HG02763 (cell line): ENCODE data around the gene SRGAP3.

Source experiments
- ATAC-seq: cut with Tn5 transposase; IDR thresholded peaks from one replicate; pipeline ENCODE4 v1.9.1; 2021; ENCODE audit warnings: mild to moderate bottlenecking, moderate library complexity; ENCODE audit not compliant: unreplicated experiment

Gene SRGAP3

DNA sequence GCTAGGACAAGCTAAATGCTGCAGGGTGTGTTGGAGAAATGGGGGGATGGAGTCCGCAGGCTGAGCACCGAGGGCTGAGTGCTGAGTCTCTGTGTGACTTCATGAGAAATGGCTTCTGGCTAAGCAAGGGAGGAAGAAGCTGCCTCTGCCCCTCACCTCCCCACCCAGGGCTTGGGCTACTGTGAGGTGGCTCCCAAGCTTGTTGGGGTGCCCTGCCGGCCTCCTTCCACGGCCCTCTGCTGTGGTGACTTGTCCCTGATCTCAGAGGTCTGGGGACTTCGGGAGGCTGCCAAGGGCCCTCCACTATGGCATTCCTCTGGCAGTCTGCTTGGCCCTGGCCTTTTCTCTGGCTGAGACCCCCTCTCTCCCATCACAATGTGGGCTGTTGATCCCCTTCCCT is 256.1 kb downstream of the SRGAP3 start:
- ATAC-seq: no peak

DNA sequence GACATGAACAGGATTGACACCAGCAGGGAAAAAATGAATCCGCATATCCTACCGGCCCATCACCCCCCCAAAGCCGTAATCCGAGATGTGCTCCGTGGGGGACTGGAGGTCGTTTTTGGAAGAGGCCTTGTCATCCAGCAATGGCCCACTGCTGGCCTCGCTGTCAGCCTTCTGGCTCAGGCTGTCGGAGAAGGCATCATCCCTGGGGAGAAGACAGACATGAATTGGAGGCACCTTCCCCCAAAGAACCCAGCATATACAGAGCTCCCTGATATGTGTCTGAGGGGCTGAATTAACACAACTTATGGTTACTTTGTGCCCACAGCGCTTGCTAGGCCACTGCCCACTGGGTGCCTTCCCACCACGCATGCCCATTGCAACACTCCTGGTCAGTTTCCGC is 256.6 kb downstream of the SRGAP3 start:
- ATAC-seq: no peak

DNA sequence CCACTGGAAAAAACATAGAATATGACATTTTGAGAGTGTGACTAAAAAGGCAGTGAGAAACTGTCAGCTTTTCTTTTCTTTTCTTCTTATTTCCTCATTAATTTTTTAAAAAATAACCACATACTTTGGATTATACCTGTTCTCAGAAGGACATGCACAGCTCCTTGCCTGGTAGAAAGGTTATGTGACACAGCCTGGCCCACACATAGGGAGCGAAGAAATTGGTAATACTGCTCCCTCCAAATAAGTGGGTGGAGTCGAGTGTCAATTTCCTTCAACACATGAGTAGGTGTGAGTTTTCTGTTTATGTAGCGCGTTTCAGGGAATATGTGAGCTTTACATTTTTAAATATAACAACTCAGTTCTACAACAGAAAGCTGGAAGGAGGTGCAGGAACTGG is 257.2 kb downstream of the SRGAP3 start:
- ATAC-seq: no peak

DNA sequence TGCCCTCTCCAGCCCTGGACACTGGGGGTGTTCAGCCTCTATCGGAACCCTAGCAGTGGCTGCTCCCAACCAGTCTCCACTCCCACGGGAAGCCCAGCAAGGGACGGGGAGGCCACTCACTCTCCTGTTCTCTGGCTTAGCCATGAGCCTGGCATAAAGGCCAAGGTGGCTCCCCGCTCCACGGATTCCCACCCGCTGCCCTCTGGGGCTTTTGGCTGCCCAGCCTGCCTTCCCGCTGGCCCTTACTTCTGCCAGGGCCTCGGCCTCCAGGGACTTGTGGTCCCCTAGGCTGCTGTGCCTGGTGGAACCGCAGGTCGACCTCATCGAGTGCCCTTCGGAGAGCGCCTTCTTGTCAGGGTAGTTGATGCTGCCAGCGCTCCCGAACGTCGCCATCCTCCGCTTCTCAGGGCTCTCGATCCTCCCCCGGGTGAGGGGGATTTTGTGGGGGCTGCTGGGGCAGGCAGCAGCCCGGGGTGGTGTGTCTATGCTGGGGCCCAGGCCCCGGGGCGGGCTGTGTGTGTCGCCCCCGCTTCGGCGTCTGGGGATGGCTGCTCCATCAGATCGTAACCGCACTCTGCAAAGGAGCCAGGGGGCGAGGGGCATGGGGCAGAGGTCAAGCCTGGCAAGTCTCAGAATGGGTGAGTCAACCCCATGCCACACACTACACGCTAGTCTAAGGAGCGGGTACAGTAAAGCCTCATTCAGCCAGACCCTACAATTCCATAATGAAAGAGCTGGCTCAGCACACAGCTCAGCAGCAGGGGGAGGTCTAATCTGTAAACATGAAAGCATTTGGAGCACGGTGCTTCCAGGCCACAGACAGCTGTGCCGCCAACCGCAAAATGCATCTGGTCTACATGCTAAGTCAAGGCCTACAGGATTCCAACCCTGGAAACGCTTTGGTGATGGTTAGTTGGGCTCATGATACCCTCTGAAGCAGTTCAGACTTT is 258.9 kb downstream of the SRGAP3 start:
- ATAC-seq: no peak

DNA sequence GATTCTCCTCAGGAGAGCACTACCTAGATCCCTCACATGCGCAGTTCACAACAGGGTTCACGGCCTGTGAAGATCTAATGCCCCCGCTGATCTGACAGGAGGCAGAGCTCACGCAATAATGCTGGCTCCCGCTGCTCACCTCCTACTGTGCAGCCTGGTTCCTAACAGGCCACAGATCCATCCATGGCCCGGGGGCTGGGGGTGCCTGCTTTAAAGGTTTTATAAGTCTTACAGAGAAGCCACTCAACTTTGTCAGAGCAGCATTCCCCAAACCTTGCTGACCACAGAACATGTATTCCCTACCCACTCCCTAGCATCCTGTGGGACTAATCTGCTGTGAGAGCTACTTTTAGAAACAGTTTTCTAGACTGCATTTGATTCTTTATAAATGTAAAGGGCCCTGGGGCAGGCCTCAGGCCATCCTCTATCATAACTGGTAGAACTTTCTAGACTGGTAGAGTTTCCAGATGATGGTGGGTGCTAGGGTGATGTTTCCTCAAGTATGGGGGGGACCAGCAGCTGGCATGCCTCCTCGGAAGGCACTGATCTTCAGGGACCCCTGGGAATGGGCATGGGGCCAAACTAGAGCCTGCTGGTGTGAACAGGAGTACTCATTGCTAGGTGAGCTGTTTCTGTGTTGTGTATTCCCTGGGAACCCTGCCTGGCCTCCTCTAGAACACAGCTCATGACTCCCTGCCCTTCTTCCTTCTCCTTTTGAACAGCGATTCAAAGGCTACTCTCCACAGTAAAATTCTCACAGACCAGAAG is 260.5 kb downstream of the SRGAP3 start:
- ATAC-seq: no peak

DNA sequence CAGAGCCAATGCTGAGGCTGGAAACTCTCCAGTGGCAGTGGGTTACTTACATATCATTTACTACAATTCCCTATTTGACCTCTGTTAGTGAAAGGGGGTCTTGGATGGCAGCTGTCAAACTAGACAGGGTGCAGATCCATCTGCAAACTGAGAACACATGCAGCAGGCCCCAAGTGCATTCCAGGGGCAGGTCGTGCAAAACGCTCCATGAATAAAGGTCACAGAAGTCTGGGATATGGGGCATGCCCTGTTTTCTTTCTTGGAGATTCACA is 261.1 kb downstream of the SRGAP3 start:
- no peak for ATAC-seq

DNA sequence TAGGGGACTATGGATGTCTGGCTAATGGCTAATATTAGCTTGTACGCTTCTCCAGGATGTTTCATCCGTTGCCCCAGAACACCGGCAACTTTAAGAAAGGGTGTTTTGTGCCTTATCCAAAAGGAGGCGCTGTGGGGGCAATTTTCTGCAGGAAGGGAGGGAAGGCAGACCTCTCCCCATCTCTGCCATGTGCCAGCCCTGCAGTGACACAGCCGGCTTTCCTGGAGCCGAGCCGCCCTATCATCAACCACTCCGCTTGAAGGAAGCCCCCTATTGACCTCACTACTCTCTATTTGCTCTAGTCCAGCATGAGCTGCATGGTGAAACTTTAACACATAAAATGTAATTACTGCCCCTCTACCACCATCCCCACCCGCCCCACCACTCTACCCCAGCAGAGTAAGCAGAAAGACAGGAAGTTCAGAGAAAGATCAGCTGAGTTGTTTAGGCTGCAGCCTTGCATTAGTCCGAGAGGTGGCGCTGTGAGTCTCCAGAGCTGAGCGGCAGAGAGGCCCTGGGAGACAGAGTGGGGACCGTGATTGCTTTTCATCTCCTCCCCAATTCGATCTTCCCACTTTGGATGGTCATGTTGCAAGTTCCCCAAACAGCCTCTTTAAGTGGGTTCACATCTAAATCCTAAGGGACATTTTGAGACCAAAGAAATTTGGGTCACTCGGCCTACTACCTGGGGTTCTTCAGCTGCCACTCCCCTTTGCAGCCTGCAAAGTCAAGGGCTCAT is 261.6 kb downstream of the SRGAP3 start:
- no peak for ATAC-seq

DNA sequence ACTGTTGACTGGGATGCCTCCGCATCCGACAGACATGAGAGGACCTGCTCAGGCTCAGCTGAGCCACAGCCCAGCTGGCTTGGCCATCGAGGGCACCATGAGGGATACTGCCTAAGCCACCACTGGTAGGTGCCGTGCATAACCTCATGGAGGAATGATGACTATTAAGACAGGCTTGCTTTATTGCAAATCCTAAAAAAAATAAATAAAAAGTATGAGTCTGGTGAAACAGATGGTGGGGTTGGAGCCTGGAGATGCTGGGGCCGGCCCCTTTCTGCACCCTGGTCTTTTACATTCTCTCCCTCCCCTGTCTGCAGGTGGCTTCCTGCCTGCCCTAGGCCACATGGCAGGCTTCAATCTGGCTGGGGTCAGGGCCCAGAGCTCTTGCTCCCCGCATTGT is 262.2 kb downstream of the SRGAP3 start:
- ATAC-seq: no peak

DNA sequence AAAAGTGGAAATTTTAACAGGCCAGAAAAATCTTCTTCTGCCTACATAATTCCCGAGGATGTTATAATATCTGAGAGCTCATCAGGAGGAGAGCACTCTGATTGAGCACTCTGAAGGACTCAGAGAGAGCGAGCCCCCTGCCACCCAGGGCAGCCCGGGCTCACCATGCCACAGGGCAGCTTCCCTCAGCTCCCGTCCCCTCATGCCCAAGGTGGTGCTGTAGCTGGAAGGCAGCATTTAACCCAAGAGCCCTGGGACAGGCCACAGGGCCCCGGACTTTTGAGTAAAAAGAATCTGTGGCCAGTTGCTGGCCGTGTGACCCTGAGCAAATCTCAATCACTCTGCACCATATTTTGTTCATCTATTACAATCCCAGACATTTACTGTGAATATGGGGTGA is 262.7 kb downstream of the SRGAP3 start:
- no peak for ATAC-seq

DNA sequence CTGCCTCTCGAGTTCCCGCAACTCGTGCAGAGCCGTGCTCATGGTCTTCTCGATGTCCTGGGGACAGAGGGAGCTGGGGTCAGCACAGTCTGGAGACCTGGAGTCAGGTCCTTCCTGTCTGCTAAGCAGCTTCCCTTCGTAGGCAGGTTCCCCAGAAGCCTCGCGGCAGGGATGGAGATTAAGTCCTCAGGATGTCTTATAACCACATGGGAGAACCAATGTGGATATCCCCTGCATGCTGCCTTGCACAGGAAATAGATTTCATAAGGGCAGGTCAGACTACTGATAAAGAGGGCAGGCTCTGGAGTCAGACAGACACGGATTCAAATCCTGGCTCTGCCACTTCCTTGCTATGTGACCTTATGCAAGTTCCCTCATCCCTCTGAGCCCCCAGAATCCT is 263.6 kb downstream of the SRGAP3 start:
- no peak for ATAC-seq

DNA sequence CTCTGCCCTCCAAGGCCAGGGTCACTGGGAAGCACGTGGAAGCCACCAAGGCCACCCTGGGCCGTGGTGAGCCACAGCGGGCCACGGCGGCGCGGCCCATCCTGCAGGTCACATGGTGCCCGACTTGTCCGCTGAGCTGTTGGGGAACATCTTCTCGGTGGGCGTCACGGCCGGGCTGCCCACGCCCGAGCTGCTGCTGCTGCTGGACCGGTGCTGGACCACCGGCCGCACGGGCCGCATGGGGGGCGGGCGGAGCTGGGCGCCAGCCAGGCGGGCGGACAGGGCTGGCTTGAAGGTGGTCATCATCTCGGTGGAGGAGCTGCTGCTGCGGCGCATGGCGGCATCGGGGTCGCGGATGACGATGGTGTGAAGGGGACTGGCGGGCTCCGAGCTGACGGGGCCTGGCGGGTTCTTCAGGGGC is 264.0 kb downstream of the SRGAP3 start:
- ATAC-seq: no peak

DNA sequence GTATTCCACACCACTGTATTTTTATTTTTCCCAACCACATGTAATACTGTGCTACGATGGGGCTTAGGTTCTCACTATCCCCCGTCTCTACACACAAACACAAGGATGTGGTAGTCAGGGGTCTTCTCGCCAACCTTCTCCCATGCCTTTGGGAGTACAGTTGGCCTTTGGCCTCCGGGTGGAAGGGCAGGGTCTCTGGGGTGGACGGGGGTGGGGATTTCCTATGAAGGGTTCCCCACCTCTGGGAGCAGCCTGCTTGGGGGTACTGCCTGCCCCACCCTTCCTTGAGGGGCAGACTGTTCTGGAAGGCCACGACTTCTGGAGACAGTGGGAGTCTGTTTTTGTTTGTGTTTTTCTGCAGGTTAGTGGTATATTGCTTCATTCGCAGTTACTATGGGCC is 264.9 kb downstream of the SRGAP3 start:
- no peak for ATAC-seq

DNA sequence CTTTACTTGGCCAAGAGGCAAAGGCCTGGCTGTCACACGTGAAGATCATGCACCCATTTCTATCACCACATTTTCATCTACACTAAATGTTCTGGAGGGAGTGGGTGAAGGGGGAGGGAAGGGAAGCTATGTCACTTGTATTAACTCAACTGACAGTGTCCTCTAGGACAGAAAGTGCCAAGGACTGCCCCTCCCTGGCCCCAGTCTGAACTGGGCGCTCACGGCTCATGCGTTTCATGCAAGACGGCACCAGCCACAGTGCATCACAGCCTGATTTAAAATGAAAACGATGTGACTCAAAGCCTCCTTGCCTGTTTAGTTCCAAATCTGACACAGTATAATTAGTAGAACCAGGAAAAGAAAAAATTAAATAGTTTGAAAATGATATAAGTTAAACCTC is 265.4 kb downstream of the SRGAP3 start:
- ATAC-seq: no peak

DNA sequence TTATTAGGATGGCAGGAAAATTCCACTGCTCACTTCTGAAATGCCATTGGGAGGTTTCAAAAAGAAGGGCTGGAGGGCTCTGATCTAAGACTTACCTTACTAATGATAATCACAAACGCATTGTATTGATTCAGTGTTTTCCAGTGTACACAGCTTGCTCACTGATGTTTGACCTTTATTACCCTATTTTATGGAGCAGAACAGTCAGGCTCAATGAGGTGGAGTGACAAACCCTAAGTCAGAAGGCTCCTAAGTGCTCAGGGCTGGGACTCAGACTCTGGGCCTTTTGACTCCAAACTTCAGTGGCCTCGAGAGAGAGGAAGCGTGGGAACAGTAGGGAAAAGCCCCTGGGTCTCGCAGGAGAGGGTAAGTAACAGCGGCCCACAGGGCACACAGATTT is 265.9 kb downstream of the SRGAP3 start:
- ATAC-seq: no peak

DNA sequence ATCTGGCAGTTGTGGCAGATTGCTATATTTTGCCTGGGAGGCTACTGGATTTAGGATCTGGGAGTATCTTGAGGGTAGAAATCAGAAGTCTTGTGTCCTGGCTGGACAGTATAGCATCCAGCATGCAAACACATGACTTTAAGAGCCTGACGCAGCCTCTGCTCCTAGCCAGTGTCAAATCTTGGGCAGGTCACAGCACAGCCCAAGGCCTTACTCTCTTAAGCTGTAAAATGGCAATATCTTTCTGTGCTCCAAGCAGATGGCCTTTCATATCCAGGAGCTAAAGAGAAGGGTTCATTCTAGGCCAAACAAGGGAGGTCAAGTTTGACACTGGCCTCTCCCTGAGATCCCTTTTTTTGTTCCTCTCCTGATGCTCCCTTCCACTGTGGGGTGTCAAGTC is 266.4 kb downstream of the SRGAP3 start:
- ATAC-seq: no peak

DNA sequence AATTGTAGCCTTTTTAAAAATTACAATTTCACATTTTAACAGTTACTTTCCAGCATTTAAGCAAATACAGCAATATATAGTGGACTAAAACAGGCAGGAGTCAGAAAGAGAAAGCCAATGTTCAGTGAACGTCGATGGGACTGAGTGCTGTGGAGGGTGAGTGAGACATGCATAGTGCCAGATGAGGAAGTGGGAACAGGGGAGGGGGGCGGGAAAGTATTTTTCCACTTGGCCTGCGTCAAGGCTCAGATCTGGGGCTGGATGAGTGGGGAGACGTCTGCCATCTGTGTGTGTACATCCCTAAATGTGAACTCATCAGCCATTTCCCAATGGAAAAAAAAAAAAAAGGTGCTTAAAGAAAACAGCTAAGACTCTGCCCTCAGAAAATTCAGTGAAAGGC is 266.9 kb downstream of the SRGAP3 start:
- no peak for ATAC-seq

DNA sequence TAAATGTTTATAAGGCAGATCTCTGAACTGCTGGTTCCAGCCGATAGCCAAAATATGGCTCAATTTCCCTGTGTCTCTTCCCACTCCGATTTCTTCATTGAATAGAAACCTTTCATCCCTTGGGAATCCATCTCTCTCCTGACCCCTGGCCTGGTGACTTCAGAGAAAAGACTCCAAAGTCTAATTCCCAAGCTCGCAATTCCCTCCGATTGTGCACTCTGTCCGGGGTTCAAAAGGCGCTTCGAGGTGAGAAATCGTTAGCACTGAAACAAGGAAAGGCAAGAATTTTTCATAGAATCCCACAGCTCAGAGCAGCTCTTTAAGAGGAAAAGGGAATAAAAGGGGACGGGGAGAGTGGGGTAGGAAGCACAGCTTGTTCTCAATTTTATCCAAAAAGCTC is 267.7 kb downstream of the SRGAP3 start:
- ATAC-seq: no peak

DNA sequence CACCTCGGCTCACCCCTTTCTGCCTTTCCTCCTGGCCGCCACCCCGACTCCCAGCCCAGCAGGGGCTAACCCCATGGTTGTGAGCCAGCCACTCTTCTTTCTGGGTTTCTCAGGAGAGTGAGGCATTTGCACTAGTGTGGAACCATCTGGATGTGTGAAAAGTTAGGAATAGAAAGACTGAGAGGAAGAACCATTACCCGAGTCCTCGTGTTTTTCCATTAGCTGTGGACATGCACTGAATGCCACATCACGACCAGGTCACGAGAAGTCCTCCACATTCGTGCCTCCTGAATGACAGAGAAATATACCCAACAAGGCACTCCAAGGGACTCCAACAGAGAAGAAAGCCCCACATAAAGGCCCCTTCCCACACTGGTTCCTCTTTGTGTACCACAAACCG is 268.1 kb downstream of the SRGAP3 start:
- ATAC-seq: no peak

DNA sequence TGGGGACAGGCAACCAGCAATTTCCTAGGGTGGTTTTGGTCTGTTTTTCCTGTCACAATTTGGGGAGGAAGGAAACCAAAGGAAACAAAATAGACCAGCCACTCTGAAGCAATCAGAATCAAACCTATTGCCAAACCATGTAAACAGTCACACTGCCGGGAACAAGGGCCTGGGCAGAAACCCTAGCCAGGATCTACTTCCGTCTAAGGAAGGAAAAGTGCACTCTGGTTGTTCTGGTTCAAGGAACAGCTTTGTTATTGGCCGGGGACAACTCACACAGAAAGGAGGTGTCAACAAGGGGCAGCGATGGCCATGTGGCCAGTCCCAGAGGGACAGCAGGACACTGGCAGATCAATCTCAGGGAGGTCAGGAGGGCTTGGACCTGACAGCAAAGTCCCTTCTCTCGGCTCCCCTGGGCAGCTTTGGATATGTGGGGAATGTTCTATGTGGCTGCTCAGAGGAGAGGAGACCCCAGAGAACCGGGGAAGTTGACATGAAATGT is 268.6 kb downstream of the SRGAP3 start:
- no peak for ATAC-seq

DNA sequence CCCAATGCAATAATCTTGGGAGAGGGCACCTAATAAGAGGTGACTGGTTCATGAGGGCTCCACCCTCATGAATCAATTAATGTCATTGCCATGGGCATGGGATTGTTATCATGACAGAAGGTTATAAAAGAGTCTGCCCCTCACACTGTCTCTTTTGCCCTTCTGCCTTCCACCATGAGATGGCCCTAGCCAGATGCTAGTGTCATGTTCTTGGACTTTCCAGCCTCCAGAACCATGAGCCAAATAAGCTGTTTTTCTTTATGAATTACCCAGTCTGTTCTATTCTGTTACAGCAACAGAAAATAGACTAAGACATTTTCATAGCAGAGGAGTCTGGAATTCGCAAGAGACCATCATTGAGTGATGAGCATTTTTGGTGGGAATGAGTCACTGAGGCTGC is 270.2 kb downstream of the SRGAP3 start:
- ATAC-seq: no peak

DNA sequence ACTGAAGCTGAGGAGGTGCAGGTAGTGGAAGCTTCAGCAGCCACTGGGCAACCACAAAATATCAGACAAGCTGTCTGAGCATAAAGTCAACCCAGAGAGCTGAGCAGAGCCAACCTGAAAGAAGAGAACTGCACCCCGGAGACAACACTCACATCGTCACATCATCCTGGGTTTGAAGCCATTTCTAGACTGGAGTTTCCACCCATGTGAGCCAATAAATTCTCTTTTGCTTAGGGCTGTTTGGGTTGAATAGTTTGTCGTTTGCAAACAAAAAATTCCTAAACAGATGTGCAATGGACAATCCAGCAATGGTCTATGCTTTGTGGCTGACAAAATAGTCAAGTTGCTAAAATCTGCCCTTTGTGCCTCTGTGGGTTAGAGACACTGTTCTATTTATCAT is 270.9 kb downstream of the SRGAP3 start:
- no peak for ATAC-seq
